ENCODE measurements around the gene LTBP1. TPM values are rescaled to one million over a fixed set of nuclear protein-coding genes. Genes with fewer than 3 reads are reported as not detected.

The LTBP1 gene
- total RNA-seq, 1 donor from 2014 or later, result 124 TPM

- DNase-seq (ENCODE audit: low spot score), result no peak
- intact Hi-C loops (cut with DNase I), result no loop called here
Measured at GRCh38 chr2:33058716-33059470, 112.1 kb downstream of the LTBP1 start.

GRCh38 chr2:33059471-33060156 lies 112.9 kb downstream of the LTBP1 start:
- intact Hi-C loops (cut with DNase I), result no loop called here

GRCh38 chr2:33060405-33060804 lies 113.7 kb downstream of the LTBP1 start:
- DNase-seq (ENCODE audit: low spot score), result no peak
- intact Hi-C loops (cut with DNase I), result no loop called here

More at GRCh38 chr2:33059471-33060156, 112.9 kb downstream of the LTBP1 start:
- no peak for DNase-seq (ENCODE audit: low spot score)

GRCh38 chr2:33062665-33063250 lies 116.0 kb downstream of the LTBP1 start:
- DNase-seq (ENCODE audit: low spot score), result no peak
- intact Hi-C loops (cut with DNase I), result no loop called here

- intact Hi-C loops (cut with DNase I), result no loop called here
- no peak for DNase-seq (ENCODE audit: low spot score)
Measured at GRCh38 chr2:33064349-33064801, 117.6 kb downstream of the LTBP1 start.

- no peak for DNase-seq (ENCODE audit: low spot score)
- intact Hi-C loops (cut with DNase I), result no loop called here
Measured at GRCh38 chr2:33067598-33067997, 120.8 kb downstream of the LTBP1 start.

GRCh38 chr2:33068261-33068660 lies 121.5 kb downstream of the LTBP1 start:
- intact Hi-C loops (cut with DNase I), result no loop called here
- no peak for DNase-seq (ENCODE audit: low spot score)

- no peak for DNase-seq (ENCODE audit: low spot score)
- intact Hi-C loops (cut with DNase I), result no loop called here
Measured at GRCh38 chr2:33069894-33070651, 123.3 kb downstream of the LTBP1 start.

GRCh38 chr2:33071591-33071990 lies 124.8 kb downstream of the LTBP1 start:
- no peak for DNase-seq (ENCODE audit: low spot score)
- intact Hi-C loops (cut with DNase I), result no loop called here

GRCh38 chr2:33072614-33073013 lies 125.9 kb downstream of the LTBP1 start:
- intact Hi-C loops (cut with DNase I), result no loop called here
- DNase-seq (ENCODE audit: low spot score), result no peak

GRCh38 chr2:33073018-33073417 lies 126.3 kb downstream of the LTBP1 start:
- DNase-seq (ENCODE audit: low spot score), result no peak
- intact Hi-C loops (cut with DNase I), result no loop called here

GRCh38 chr2:33074197-33074596 lies 127.4 kb downstream of the LTBP1 start:
- intact Hi-C loops (cut with DNase I), result no loop called here
- no peak for DNase-seq (ENCODE audit: low spot score)

GRCh38 chr2:33077311-33077710 lies 130.6 kb downstream of the LTBP1 start:
- intact Hi-C loops (cut with DNase I), result no loop called here

GRCh38 chr2:33077844-33078243 lies 131.1 kb downstream of the LTBP1 start:
- intact Hi-C loops (cut with DNase I), result no loop called here
- DNase-seq (ENCODE audit: low spot score), result no peak

More at GRCh38 chr2:33077311-33077710, 130.6 kb downstream of the LTBP1 start:
- DNase-seq (ENCODE audit: low spot score), result no peak

- no peak for DNase-seq (ENCODE audit: low spot score)
- intact Hi-C loops (cut with DNase I), result no loop called here
Measured at GRCh38 chr2:33081691-33082090, 134.9 kb downstream of the LTBP1 start.

GRCh38 chr2:33083699-33084387 lies 137.1 kb downstream of the LTBP1 start:
- no peak for DNase-seq (ENCODE audit: low spot score)
- intact Hi-C loops (cut with DNase I), result no loop called here

- intact Hi-C loops (cut with DNase I), result no loop called here
- no peak for DNase-seq (ENCODE audit: low spot score)
Measured at GRCh38 chr2:33084433-33084832, 137.7 kb downstream of the LTBP1 start.

- no peak for DNase-seq (ENCODE audit: low spot score)
- intact Hi-C loops (cut with DNase I), result loop anchor here (5.0 kb wide), 1 partner anchor 138 kb away; the partner anchor contains the start of gene LTBP1
Measured at GRCh38 chr2:33085646-33086045, 138.9 kb downstream of the LTBP1 start.

- no peak for DNase-seq (ENCODE audit: low spot score)
- intact Hi-C loops (cut with DNase I), result loop anchor here (5.0 kb wide), 1 partner anchor 139 kb away; the partner anchor contains the start of gene LTBP1
Measured at GRCh38 chr2:33086400-33087015, 139.8 kb downstream of the LTBP1 start.
